HG03469 (cell line): ENCODE data around the gene CACNA1I.
A peak's percentile ranks its signal among the peaks of the same experiment; 100 is the strongest.
"Not testable (repeated sequence)": the region's sequence is repeated elsewhere in the genome, so short reads cannot be mapped to it uniquely, and the experiment has no call there.

Source experiments
- ATAC-seq: cut with Tn5 transposase; IDR thresholded peaks from one replicate; pipeline ENCODE4 v1.9.1; 2021; ENCODE audit warnings: mild to moderate bottlenecking, moderate library complexity, moderate number of reproducible peaks; ENCODE audit not compliant: unreplicated experiment

Gene CACNA1I

DNA sequence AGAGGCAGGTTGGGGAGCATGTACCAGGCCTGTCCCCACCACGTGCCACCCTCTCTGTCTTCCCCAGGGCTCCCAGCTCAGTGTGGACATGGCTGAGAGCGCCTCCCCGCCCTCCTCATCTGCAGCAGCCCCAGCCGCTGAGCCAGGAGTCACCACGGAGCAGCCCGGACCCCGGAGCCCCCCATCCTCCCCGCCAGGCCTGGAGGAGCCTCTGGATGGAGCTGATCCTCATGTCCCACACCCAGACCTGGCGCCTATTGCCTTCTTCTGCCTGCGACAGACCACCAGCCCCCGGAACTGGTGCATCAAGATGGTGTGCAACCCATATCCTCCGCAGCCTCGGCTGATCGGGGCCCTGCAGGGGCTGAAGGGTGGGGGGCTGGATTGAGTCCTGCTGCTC lies at the start of gene CACNA1I:
CACNA1I (plus strand) TSS at position 89 of the 400 bp plus-strand sequence; CDS start at position 89, 0 bp downstream.
- no peak for ATAC-seq

- ATAC-seq: not testable (repeated sequence)
These were observed 49.3 kb upstream of the CACNA1I start for GRCh38 chr22:39521106-39521885.

GRCh38 chr22:39522091-39522490 lies 48.5 kb upstream of the CACNA1I start:
- ATAC-seq: not testable (repeated sequence)

GRCh38 chr22:39522567-39523300 lies 47.8 kb upstream of the CACNA1I start:
- no peak for ATAC-seq

GRCh38 chr22:39524089-39524752 lies 46.3 kb upstream of the CACNA1I start:
- no peak for ATAC-seq

- ATAC-seq: no peak
These were observed 45.5 kb upstream of the CACNA1I start for GRCh38 chr22:39524753-39525657.

- ATAC-seq: no peak
These were observed 44.9 kb upstream of the CACNA1I start for GRCh38 chr22:39525658-39525975.

- no peak for ATAC-seq
These were observed 43.8 kb upstream of the CACNA1I start for GRCh38 chr22:39526736-39527171.

- ATAC-seq: no peak
These were observed 43.0 kb upstream of the CACNA1I start for GRCh38 chr22:39527481-39527961.

- no peak for ATAC-seq
These were observed 42.4 kb upstream of the CACNA1I start for GRCh38 chr22:39528080-39528661.

DNA sequence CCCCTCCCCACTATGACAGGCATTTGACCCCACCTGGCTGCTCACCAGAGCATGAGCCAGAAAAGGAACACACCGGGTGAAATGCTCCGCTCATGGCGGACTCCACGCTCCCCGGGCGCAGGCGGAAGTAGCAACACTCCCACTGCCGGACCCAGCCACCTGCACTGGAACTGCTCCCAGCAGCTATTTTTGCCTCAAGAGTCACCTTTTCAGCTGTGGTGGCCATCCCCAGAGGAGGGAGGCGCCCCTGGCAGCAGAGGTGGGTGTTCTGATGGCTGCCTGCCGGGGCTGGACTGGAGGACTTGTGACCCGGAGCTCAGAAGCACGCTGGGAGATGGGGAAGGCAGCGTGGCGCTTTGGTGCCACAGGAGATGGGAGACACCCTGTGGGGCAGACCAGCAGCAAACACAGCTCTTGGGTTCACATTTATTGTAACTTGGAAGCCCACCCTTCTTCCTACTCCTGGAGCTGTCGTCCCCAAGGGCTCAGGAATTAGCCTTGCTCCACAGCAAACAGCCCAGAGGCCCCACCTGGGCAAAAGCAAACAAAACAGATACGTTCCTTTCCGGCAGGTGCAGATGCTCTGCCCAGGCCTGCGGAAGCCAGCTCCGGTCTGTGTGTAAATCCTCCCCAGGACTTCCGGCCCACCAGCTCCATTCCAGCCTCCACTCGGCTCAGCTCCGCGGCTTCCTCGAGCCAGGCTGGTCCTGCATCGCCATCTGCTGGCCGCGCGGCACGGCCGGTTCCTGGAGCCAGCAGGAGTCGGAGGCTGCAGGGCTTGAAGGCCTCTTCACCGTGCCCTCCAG lies 41.7 kb upstream of the CACNA1I start:
- ATAC-seq: peak; percentile 17

DNA sequence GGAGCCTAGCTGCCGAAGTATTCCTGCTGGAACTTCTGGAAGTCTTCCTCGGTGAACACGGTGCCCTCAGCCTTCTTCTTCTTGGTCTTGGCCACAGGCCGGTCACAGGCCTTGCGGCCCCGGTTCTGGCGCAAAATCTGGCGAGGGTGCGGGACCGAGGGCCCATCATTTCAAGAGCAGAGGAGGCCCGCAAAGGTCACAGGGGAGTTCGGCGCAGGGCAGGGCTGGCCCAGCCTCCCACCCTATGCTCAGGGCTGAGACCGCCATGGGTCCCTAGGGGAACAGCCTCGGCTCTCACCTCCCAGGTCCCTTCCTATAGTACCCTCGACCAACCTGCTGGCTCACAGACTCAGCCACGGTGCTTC lies 41.1 kb upstream of the CACNA1I start:
- ATAC-seq: no peak

GRCh38 chr22:39530116-39530515 lies 40.4 kb upstream of the CACNA1I start:
- no peak for ATAC-seq

DNA sequence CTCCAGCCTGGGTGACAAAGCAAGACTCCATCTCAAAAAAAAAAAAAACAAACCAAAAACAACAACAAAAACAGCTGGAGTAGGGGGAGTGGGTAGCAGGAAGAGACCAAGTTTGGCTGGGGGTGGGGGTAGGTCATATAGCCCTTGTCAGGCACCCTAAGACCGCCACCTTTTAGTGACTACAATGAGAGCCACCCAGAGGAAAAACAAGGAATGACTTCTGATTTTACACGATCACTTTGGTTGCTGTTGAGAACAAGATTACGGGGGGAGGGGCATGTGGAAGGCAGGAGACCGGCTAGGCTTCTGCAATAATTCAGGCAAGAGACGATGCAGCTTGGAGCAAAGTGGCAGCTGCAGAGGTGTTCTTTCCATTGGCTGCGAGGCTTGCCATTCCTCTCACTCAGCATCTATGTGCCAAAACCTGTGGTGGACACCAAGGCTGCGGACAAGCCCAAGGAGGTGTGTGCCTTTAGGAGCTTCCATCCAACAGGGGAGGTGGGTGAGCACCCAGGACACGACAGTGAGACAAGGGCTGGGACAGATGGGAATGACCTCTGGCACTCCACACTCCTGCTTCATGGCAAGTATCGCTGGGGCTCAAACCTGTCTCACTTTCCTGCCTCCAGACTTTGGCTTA lies 39.7 kb upstream of the CACNA1I start:
- no peak for ATAC-seq

DNA sequence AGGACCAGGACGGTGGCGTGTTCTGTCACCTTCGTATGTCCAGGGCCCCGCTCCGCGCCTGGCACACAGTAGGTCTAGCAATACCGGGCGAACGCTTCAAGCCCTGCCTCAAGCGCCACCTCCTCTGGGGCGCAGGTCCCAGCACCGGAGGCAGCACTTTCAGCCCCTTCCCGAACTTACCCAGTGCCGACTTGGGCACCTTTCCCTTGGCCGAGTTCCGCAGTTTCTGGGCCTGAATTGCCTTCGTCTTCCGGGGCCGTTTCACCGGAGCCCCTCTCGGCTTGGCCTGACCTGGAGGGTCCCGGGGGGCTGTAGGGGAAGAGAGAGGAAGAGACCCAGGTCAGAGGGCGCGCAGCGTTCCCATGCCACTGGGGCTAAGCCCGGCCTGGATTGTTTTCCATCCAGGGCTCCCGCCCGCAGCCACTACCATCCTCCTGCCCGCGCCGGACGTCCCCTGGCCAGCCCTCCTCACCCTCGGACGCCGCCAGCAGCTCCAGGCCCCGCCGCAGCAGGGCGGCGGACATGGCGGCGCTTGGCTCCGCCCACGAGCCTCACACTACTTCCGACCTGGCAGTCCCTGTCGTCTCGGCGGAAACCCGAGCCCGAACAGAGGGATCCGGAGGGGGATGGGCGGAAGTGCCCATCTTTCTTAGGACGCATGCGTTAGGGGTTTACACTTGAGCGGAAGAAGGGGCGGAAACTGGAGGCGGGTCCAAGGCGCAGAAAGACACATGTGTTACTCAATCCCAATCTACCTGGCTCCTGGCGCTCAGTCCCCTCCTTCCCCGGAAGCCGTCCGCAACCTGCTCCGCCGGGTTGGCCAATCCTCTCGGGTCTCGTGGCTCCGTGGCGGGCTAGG lies 38.1 kb upstream of the CACNA1I start, which contains the start of gene RPS19BP1:
RPS19BP1 (minus strand) TSS at position 534 of the 859 bp plus-strand sequence; CDS start at position 524, 10 bp downstream.
- peak; percentile 38 for ATAC-seq

GRCh38 chr22:39534092-39534506 lies 36.5 kb upstream of the CACNA1I start:
- no peak for ATAC-seq

GRCh38 chr22:39534591-39535356 lies 35.8 kb upstream of the CACNA1I start:
- ATAC-seq: no peak
